Measurements from ENCODE around the gene SLC25A22. TPM values are rescaled to one million over a fixed set of nuclear protein-coding genes. Genes with fewer than 3 reads are reported as not detected.

Gene SLC25A22
- total RNA-seq, 1 donor from 2014 or later, result 17.8 TPM

- H3K27me3 Mint-ChIP-seq (ENCODE audit: unreplicated experiment), result peaks cover 4% of the 10 kb centered on the region
These were observed 51.6 kb downstream of the SLC25A22 start for GRCh38 chr11:746289-747157.

DNA sequence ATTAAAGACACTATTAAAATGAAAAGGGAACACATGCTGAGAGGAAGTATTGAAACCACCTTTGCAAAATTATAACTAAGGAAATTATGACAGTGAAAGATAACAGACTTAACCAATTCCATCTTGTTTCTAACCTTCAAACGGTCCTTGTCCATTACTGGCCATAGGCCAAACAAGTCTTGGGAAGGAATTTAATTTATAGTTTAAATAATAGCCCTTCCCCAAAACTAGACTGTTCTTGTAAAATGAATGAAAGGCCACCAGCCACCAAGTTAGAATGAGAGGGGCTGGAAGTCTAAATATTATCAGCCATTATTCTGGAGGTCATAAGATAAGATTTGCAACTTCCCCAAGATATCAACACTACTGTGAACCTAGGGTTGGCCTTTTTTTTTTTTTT is 52.7 kb downstream of the SLC25A22 start:
- Mint-ChIP-seq H3K4me1 (ENCODE audit: unreplicated experiment) (peaks cover 5% of the 10 kb centered on the region), H3K9me3 (ENCODE audit: unreplicated experiment) (no peaks in the 10 kb centered on the region), H3K27ac (ENCODE audit: unreplicated experiment) (no peak overlapping the region), H3K27me3 (ENCODE audit: unreplicated experiment) (peaks cover 4% of the 10 kb centered on the region), H3K4me3 (ENCODE audit: unreplicated experiment) (no peak overlapping the region), H3K36me3 (ENCODE audit: low read depth, unreplicated experiment) (no peaks in the 10 kb centered on the region)
- TF ChIP-seq CTCF (IDR thresholded peaks at IDR 0.05; ENCODE audit: unreplicated experiment), result no peak
- no peak for DNase-seq (ENCODE audit: low spot score)

More at GRCh38 chr11:746289-747157, 51.6 kb downstream of the SLC25A22 start:
- H3K4me3 Mint-ChIP-seq (ENCODE audit: unreplicated experiment), result peak overlapping the region; percentile 89
- H3K9me3 Mint-ChIP-seq (ENCODE audit: unreplicated experiment), result no peaks in the 10 kb centered on the region
- H3K36me3 Mint-ChIP-seq (ENCODE audit: low read depth, unreplicated experiment), result no peaks in the 10 kb centered on the region
- H3K4me1 Mint-ChIP-seq (ENCODE audit: unreplicated experiment), result peaks cover 5% of the 10 kb centered on the region
- DNase-seq (ENCODE audit: low spot score), result no peak
- TF ChIP-seq CTCF (IDR thresholded peaks at IDR 0.05; ENCODE audit: unreplicated experiment), result no peak
- no peak overlapping the region for H3K27ac Mint-ChIP-seq (ENCODE audit: unreplicated experiment)

GRCh38 chr11:742571-743201 is 55.4 kb downstream of the SLC25A22 start:
- H3K27me3 Mint-ChIP-seq (ENCODE audit: unreplicated experiment), result peaks cover 2% of the 10 kb centered on the region

DNA sequence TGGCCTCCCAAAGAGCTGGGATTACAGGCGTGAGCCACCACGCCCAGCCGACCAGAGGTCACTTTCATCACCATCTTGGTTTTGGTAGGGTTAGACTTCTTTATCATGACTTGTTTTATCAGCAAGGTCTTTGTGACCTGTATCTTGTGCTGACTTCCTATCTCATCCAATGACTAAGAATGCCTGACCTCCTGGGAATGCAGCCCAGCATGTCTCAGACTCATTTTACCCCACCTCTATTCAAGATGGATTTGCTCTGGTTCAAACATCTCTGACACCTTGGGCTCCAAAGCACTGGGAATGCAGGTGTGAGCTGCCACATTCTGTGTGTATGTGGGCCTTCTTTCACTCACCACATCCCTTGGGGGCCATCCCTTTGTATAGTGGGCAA is 55.9 kb downstream of the SLC25A22 start:
- H3K4me1 Mint-ChIP-seq (ENCODE audit: unreplicated experiment), result no peaks in the 10 kb centered on the region
- DNase-seq (ENCODE audit: low spot score), result no peak

More at GRCh38 chr11:742571-743201, 55.4 kb downstream of the SLC25A22 start:
- no peak for DNase-seq (ENCODE audit: low spot score)
- Mint-ChIP-seq H3K4me3 (ENCODE audit: unreplicated experiment) (no peak overlapping the region), H3K27ac (ENCODE audit: unreplicated experiment) (no peak overlapping the region), H3K9me3 (ENCODE audit: unreplicated experiment) (no peaks in the 10 kb centered on the region), H3K36me3 (ENCODE audit: low read depth, unreplicated experiment) (no peaks in the 10 kb centered on the region), H3K4me1 (ENCODE audit: unreplicated experiment) (no peaks in the 10 kb centered on the region)
- TF ChIP-seq CTCF (IDR thresholded peaks at IDR 0.05; ENCODE audit: unreplicated experiment), result no peak

More for the DNA sequence above, 55.9 kb downstream of the SLC25A22 start:
- Mint-ChIP-seq H3K9me3 (ENCODE audit: unreplicated experiment) (no peaks in the 10 kb centered on the region), H3K4me3 (ENCODE audit: unreplicated experiment) (no peak overlapping the region), H3K36me3 (ENCODE audit: low read depth, unreplicated experiment) (no peaks in the 10 kb centered on the region), H3K27ac (ENCODE audit: unreplicated experiment) (no peak overlapping the region), H3K27me3 (ENCODE audit: unreplicated experiment) (peaks cover 3% of the 10 kb centered on the region)
- TF ChIP-seq CTCF (IDR thresholded peaks at IDR 0.05; ENCODE audit: unreplicated experiment), result no peak

Other genes starting within 250 kb of the SLC25A22 start
- gene LMNTD2, start 237.5 kb downstream of the SLC25A22 start, total RNA-seq (ENCODE audit: unreplicated experiment), result 4.2 TPM
- 8.9 TPM for gene RASSF7, start 237.3 kb downstream of the SLC25A22 start, total RNA-seq (ENCODE audit: unreplicated experiment)
- gene PHRF1, start 221.8 kb downstream of the SLC25A22 start, total RNA-seq (ENCODE audit: unreplicated experiment), result 29.5 TPM
- gene IRF7, start 182.3 kb downstream of the SLC25A22 start, total RNA-seq (ENCODE audit: unreplicated experiment), result 11.6 TPM
- not detected for gene CDHR5, start 173.3 kb downstream of the SLC25A22 start, total RNA-seq (ENCODE audit: unreplicated experiment)
- 1.8 TPM for gene SCT, start 171.1 kb downstream of the SLC25A22 start, total RNA-seq (ENCODE audit: unreplicated experiment)
- gene DRD4, start 161.0 kb downstream of the SLC25A22 start, total RNA-seq (ENCODE audit: unreplicated experiment), result 0.33 TPM
- gene DEAF1, start 103.1 kb downstream of the SLC25A22 start, total RNA-seq (ENCODE audit: unreplicated experiment), result 118 TPM
- gene TMEM80, start 102.5 kb downstream of the SLC25A22 start, total RNA-seq (ENCODE audit: unreplicated experiment), result 22.9 TPM
- 8.0 TPM for gene EPS8L2, start 92.0 kb downstream of the SLC25A22 start, total RNA-seq (ENCODE audit: unreplicated experiment)
- gene TALDO1, start 50.8 kb downstream of the SLC25A22 start, total RNA-seq (ENCODE audit: unreplicated experiment), result 123 TPM
- 36.5 TPM for gene GATD1, start 20.8 kb downstream of the SLC25A22 start, total RNA-seq (ENCODE audit: unreplicated experiment)
- not detected for gene CEND1, start 8.2 kb downstream of the SLC25A22 start, total RNA-seq (ENCODE audit: unreplicated experiment)
- gene PIDD1, start 7.0 kb upstream of the SLC25A22 start, total RNA-seq (ENCODE audit: unreplicated experiment), result 13.7 TPM
- 2,188 TPM for gene RPLP2, start 11.7 kb upstream of the SLC25A22 start, total RNA-seq (ENCODE audit: unreplicated experiment)
- 40.5 TPM for gene PNPLA2, start 20.6 kb upstream of the SLC25A22 start, total RNA-seq (ENCODE audit: unreplicated experiment)
- 28.8 TPM for gene CRACR2B, start 29.6 kb upstream of the SLC25A22 start, total RNA-seq (ENCODE audit: unreplicated experiment)
- gene CD151, start 34.7 kb upstream of the SLC25A22 start, total RNA-seq (ENCODE audit: unreplicated experiment), result 49.6 TPM
- 76.7 TPM for gene POLR2L, start 44.2 kb upstream of the SLC25A22 start, total RNA-seq (ENCODE audit: unreplicated experiment)
- 26.4 TPM for gene TSPAN4, start 44.6 kb upstream of the SLC25A22 start, total RNA-seq (ENCODE audit: unreplicated experiment)
- 69.3 TPM for gene CHID1, start 112.5 kb upstream of the SLC25A22 start, total RNA-seq (ENCODE audit: unreplicated experiment)
- 287 TPM for gene AP2A2, start 127.6 kb upstream of the SLC25A22 start, total RNA-seq (ENCODE audit: unreplicated experiment)
- not detected for gene MUC6, start 238.4 kb upstream of the SLC25A22 start, total RNA-seq (ENCODE audit: unreplicated experiment)